ENCODE measurements around the gene EVA1C. TPM values are rescaled to one million over a fixed set of nuclear protein-coding genes. Genes with fewer than 3 reads are reported as not detected.

EVA1C gene
- total and polyA plus RNA-seq, 10 of the 15 experiments (the other 5 are each of a cell fraction or from before 2014, with no cell fraction given): 0.13 to 0.56 (median 0.34) TPM; not detected in 7

DNA sequence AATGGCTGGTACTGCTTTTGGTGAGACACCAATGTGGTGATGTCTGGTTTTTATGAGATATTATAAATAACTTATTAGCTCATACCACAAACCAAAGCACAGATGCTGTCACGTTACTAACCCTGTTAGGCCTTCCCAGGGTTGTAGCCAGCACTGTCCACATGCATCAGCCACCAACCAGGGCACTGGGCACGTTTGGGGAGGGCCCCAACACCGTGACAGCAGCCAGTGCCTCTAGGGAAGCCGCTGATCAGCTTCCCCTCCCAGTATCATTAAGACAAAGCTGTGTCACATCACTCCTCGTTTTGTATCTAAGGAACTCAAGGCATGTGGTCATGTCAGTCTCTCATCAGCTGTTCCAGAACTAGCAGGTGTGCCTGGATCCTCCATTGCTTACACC lies 33.5 kb upstream of the EVA1C start:
- Histone ChIP-seq H3K27ac (ENCODE audit: control insufficient read depth, insufficient read depth) (no peak overlapping the region), H3K4me2 (ENCODE audit: control insufficient read depth, insufficient read depth) (no peak overlapping the region), H2AFZ (ENCODE audit: control insufficient read depth, low read depth, low read length) (no peak overlapping the region), H3K27me3 (replicated peaks in 1 of 2; ENCODE audit: control insufficient read depth in 2 of 2, insufficient read depth in 2 of 2, low read length in 1 of 2) (no peaks in the 10 kb centered on the region), H3K9me3 (replicated peaks; ENCODE audit: control insufficient read depth, insufficient read depth, low read length) (no peaks in the 10 kb centered on the region), H3K9ac (ENCODE audit: control insufficient read depth, insufficient read depth, low read length) (no peak overlapping the region), H3K4me1 (ENCODE audit: control insufficient read depth, insufficient read depth, low read length) (no peaks in the 10 kb centered on the region), H3K79me2 (ENCODE audit: control insufficient read depth, insufficient read depth, low read length) (no peaks in the 10 kb centered on the region), H3K36me3 (ENCODE audit: control insufficient read depth in 2 of 2, insufficient read depth in 2 of 2, low read length in 1 of 2) (peaks cover 27 to 28% of the 10 kb centered on the region in 2 experiments), H3K4me3 (no peak overlapping the region), H4K20me1 (ENCODE audit: control insufficient read depth, insufficient read depth) (no peaks in the 10 kb centered on the region)
- no peak for DNase-seq (ENCODE audit: low read depth, low spot score)
- ChIA-PET RAD21 (ENCODE audit: unreplicated experiment) (no interaction called here), CTCF (no interaction called here), SMC1A (ENCODE audit: uncharacterized antibody, unreplicated experiment) (no interaction called here), POLR2A (no interaction called here)
- in situ Hi-C loops (cut with MboI) (loop anchor here (25.0 kb wide), 1 partner anchor 1258 kb away; the partner anchor contains the start of genes CRYZL1 and ITSN1), intact Hi-C loops (cut with micrococcal nuclease; ENCODE audit: unreplicated experiment) (no loop called here)
- FAIRE-seq: no peak
- no peak for TF ChIP-seq BCL11A (IDR thresholded peaks at IDR 0.05; ENCODE audit: low read depth, low read length)
- no peak for TF ChIP-seq RFX5 (IDR thresholded peaks at IDR 0.05; ENCODE audit: low read depth, low read length)
- no peak for TF ChIP-seq RELA (IDR thresholded peaks at IDR 0.05; ENCODE audit: borderline replicate concordance, partially characterized antibody)
- no peak for TF ChIP-seq EED (IDR thresholded peaks at IDR 0.05; ENCODE audit: low read depth)
- no peak for TF ChIP-seq POU2F2 (IDR thresholded peaks at IDR 0.05; ENCODE audit: borderline replicate concordance, low read depth, low read length)
- TF ChIP-seq ZBTB40 (IDR thresholded peaks at IDR 0.05; ENCODE audit: borderline replicate concordance): no peak
- WGBS (ENCODE audit: insufficient coverage, insufficient replicate concordance, low lambda C conversion rate, missing lambda C conversion rate): 97% methylated on average over 5 of the region's 5 CpGs
- no peak for ATAC-seq
- no TSS peak for BruUV-seq (replicated peaks)
